GM19240 (cell line): ENCODE data around the gene SOX12.

Experiments
- DNase-seq: peaks from one replicate; pipeline ENCODE4 v3.0.0; 2011; ENCODE audit warnings: low spot score; ENCODE audit not compliant: insufficient read length

SOX12 gene

DNA sequence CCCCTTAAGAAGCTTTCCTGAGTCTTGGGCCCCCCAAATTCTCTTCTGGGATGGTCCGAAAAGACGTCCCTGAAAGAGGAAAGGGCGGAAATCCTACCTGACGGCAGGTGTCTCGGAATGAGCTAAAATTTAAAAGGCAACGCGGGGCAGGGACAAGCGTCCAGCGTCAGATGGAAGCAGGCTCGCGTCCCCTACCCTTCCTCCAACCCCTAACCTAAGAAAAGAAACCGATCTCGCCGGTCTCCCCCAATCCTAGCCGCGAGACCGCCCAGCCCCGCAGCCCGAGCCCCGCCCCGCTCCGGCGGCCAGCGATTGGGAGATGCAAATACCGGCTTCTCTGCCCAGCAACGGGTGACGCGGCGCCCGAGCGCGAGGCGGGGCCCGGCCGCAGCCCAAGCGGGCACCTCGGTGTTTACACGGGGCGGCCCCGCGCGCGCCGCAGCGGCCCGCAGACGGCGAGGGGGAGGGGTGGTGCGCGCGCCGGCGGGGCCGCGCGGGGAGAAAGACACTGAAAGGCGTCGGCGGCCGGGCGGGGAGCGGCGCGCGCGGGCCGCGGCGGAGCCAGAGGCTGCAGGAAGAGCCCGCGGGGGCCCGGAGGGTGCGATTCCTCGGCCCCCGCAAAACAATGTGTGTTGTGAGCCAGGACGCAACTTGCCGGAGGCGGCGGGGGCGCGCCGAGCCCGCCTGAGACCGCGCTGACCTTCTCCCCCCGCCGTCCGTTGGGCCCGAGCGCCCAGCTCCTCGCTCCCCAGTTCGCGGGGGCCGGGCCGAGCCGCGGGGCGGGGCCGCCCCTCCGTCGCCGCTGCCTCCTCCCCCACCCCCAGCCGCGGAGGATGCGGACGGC is at the start of gene SOX12:
TSS of gene SOX12 (plus strand) at position 508 of the 844 bp plus-strand sequence. CDS start 373 bp downstream, outside the sequence.
- peak; percentile 82 for DNase-seq

DNA sequence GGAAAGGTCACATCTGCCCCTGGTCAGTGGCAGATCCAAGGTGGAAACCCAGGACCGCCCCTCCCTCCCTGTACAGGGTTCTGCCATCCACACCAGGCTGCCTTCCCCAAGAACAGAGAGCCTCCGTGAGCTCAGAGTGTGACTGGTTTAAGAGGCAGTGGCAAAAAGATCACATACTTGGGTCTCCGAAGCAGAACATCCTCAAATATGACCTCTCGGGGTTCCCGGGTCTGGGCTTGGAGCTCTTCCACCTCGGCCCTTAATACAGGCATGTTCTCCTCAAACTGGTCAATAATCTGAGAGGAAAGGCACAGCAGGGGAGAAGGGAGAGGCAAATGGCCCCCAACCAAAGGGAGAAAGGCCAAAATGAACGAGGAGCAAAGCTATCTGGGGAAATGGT is 49.6 kb upstream of the SOX12 start:
- no peak for DNase-seq

DNA sequence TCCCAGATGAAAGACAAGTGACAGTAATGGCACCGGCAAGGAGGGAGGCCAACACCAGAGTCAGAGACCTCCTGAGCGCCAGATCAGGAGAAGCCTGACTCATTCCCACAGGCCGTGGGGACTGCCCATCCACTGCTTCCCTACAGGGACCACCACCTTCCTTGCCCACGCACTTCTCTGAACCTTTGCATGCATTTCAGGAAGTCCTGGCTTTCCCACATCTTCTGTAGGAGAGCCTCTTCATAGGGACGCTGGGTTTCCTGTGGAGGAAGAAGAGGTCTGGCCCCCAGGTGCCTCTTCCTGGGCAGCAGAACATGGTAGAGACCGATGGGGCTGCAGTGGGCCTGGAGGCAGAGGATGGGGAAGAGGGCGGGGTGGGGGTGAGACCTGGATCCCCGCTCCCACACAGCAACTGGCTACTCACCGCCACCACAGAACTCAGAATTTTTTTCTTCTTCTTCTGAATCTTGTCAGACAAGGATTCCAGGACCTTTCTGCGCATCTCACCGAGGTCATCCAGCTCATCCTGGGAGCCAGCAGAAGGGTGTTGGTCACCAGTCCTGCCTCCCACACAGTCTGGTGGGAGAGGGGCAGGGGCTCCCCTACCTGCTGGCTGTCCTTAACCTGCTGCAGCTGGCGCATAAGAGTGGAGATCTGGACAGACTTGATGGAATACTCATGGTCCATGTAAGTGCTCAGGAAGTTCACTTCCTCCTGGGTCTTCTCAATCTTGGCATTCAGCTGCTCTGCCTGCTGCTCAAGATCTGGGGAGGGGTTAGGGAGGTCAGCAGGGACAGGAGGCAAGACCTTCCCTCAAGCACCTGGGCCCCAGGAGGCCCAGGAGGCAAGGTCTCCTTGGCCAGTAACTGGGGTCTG is 48.5 kb upstream of the SOX12 start:
- DNase-seq: no peak

DNA sequence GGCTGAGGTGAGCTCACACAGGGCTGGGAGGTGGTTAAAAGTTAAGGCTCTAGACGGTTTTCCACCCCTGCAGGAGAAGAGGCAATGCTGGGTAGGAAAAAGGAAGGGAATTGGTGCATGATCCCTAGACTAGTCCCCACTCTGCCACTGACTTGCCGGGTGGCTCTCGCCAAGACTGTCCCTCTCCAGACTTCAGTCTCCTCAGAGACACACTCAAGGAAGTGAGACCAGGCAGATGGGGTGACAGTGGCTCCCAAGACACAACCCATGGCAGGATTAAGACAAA is 47.9 kb upstream of the SOX12 start:
- no peak for DNase-seq

DNA sequence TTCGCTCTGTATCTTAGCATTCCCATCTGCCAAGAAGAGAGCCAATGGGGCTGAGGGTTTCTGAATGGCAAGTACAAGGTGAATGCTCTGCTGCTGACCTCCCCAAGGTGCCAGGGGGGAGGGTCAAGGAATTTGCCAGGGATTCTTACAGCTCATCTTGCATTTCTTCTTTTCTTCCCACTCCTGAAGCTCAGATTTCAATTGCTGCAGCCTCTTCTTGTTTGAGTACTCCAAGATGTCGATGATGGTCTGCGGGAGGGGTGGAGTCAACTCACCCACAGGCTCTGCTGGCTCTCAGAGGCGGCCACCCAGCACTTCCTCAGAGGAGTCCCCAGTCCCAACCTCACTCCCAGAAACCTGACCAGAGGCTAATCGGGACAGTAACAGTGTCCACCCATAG is 47.2 kb upstream of the SOX12 start:
- no peak for DNase-seq

DNA sequence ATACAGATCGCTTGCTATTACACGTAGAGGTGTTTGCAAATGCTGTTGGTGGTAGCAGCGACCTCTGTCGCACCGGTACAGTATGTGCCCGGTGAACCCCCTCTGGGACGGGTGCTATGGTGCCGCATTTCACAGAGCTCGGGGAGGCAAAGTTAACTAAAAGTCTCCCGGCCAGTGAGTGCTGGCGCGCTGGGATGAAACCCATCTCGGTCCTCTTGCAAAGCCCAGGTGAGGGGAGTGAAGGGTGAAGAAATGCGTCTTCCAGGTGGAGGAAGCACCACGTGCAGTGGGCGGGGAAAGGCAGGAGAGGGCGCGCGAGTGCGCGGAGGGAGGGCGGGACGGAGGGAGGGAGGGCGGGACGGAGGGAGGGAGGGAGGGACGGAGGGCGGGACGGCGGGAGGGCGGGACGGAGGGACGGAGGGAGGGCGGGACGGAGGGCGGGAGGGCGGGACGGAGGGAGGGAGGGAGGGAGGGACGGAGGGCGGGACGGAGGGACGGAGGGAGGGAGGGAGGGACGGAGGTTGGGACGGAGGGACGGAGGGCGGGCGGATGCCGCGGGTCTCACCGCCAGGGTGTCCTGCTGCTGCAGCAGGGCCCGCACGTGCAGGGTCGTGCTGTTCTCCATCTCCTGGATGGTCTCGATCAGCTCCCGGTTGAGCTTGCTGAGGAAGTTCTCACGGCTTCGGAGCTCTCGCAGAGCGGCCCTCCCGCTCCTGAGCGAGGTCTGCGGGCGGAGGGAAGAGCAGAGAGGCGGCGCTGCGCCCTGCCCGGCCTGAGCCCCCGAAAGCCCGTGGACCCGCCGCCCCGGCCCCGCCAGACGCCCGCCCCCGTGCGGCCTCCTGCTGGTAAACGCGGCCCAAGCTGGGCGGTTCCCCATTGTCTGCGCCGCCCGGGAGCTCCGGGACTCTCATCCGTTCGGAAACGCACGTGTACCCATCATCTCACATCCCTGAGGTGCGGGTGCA is 46.5 kb upstream of the SOX12 start:
- DNase-seq: no peak

DNA sequence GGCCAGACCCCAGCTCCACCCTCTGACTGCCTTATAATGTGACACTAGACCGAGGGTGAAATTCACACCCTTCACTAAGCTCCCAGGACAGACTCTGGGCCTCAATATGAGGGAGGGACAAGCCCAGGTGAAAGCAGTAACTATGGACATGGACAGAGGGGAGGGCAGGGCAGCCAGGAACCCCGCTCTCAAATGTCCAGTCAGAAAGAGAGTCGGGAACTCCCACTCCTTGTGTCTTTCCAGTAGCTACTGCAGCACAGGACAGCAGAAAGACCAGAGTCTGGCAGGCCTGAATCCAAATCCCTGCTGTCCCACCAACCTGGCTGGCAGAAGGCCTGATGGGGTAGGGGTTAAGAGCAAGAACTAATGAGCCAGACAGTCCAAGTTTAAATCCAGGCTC is 41.2 kb upstream of the SOX12 start:
- no peak for DNase-seq

DNA sequence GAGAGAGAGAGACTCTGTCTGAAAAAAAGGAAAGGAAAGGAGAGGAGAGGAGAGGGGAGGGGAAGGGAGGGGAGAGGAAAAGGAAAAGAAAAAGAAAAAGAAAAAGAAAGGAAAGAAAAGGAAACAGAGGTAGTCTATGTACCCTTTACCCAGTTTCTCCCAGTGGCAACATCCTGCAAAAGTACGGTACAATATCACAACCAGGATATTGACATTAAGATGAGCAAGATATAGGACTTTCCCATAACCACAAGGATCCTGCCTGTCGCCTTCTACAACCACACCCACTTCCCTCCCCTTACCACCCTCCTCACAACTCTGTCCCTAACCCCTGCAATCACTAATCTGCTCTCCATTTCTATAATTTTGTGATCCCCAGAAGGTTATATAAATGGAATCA is 38.8 kb upstream of the SOX12 start:
- no peak for DNase-seq

DNA sequence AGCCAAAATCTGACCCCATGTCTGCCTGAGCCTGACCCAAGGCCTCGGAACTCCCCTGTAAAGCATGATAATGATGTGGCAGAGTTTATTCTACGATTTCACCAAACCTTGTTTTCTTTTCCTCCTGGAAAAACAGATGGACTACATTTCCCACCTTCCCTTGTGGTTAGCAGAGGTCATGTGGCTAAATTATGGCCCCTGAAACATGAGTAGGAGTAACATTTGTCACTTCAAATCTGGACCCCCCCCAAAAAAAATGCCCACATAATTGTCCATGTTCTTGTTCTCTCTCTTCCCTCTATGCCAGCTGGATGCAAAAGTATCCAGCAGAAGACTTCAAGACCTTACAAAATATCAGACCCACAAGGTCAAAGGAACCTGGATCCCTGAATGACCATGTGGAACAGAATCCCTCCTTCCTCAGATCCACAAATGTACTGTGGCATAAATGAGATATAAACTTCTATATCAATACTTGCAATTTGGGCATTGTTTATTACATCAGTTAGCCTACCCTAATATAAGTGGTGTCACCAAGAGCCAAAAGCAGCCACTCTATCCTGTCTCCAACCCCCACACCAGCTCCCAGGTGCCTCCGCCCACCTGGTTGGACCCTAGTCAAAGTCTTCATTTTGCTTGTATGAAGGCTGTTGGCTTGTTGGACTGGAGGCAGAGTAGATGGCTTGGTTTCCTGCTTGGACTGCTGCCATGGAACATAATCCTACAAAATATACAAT is 36.2 kb upstream of the SOX12 start:
- DNase-seq: no peak

DNA sequence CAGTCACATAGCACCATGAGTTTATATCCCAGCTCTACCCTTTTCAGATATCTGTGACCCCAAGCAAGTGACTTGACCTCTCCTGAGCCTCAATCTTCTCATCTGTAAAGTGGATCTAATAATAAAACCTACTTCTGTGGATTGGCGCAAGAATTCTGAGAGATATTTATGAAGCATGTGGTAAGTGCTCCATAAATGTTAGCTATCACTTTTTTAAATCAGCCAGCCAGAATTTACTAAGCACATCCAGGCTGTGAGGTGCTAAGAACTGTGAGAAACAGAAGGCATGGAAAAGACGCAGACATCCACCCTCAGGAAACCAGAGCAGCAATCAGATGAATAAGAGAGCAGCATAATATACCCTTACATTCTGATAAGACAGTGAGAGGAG is 35.7 kb upstream of the SOX12 start:
- no peak for DNase-seq

DNA sequence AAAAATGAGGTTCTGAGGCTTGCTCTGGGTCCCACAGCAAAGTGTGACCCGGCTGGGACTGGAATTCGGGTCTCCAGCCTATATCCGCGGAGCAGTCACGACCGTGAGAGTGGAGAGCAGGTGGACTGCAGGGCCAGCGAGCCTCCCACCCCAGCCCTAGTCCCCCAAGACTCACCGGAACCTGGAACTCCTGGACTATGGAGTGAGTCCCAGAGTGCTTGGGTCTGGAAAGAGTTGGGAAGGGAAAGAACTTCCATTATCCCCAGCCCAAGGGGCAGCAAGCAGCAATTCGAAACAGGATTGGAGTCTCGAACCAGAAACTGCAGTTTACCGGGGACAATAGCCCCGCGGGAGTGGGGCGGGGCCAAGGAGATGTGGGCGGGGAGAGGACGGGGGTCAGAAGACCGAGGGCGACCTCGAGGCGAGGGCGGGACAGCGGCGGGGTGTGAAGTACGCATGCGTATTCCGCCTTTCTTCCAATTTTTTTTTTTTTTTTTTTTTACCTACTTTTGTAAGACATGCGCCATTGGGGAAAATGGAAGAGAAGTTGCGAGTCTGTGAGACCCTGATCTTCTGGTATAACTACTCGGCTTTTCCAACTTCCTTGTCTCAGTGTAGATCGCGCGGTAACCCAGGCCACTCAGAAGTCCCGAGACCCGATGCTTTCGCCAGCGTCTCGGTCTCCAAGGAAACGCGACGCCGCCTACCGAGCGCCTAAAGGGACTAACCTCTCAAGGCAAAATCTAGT is 35.1 kb upstream of the SOX12 start, which contains the start of gene C20orf96:
TSS of gene C20orf96 (minus strand) at position 667 of the 748 bp plus-strand sequence. CDS start at position 527, 140 bp downstream.
- DNase-seq: peak; percentile 96

DNA sequence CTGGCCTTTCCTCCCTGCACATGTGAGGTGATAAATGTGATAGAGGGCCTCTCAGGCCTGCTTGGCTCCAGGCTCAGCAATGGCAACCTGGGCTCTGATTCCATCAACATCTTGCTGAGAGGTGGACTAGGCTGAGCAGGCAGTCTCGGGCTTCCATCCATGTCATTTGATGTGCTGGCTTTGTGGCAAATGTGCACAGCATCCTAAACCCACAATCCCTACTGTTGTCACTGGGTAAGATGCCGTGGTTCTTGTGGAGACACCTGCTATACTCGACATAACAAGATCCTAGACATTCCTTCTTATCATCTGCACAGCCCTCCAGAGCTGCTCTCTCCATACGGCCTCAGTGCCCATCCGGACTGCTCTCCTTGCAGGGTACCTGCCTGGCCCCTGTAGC is 30.8 kb upstream of the SOX12 start:
- no peak for DNase-seq

DNA sequence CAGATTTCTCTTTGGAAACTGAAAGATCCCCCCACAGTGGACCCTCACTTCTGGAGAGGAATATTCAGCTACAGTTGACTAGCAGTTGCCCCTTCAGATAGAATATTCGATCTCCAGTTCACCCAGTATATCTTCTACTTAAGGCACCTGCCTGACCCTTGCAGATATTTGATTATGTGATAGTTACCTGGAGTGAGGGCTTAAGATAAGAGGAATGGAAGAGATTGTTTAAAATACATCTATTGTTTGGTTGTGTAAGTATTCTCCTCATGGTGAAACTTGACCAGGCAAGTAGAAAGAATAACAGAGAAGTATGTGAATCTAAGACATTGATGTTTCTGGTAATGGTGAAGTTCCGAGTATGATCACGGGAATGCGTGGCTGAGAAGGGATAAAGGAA is 29.5 kb upstream of the SOX12 start:
- no peak for DNase-seq

DNA sequence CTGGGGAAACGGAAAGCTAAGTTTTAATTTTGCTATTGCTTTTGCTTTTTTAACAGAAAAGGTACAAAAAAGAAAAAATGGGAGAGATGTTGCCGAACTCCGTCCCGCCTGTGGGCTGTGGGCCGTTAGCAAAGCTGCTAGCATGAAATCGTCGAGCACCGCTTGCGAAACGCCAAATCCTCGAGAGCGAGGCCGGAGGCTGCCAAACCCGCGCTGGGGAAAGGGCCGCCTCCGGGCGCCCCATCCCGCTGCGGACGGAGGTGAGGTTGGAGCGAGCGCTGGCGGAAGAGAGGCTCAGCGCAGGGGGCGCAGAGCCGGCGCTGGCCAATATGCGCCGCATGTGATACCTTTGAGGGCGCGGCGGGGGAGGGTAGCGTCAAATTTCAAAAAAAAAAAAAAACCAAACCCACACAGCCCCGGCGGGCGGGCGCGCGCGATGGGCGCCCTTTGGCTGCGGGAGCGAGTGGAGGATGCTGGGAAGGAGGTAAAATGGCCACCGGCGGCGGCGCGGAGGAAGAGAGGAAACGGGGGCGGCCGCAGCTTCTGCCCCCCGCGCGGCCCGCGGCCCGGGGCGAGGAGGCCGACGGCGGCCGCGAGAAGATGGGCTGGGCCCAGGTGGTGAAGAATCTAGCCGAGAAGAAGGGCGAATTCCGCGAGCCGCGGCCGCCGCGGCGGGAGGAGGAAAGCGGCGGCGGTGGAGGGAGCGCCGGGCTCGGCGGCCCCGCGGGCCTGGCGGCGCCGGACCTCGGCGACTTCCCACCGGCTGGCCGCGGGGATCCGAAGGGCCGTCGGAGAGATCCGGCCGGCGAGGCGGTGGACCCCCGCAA is 28.0 kb upstream of the SOX12 start, which contains the start of gene ZCCHC3:
TSS of gene ZCCHC3 (plus strand) at position 473 of the 827 bp plus-strand sequence. CDS start at position 490, 17 bp downstream.
- DNase-seq: peak; percentile 70

DNA sequence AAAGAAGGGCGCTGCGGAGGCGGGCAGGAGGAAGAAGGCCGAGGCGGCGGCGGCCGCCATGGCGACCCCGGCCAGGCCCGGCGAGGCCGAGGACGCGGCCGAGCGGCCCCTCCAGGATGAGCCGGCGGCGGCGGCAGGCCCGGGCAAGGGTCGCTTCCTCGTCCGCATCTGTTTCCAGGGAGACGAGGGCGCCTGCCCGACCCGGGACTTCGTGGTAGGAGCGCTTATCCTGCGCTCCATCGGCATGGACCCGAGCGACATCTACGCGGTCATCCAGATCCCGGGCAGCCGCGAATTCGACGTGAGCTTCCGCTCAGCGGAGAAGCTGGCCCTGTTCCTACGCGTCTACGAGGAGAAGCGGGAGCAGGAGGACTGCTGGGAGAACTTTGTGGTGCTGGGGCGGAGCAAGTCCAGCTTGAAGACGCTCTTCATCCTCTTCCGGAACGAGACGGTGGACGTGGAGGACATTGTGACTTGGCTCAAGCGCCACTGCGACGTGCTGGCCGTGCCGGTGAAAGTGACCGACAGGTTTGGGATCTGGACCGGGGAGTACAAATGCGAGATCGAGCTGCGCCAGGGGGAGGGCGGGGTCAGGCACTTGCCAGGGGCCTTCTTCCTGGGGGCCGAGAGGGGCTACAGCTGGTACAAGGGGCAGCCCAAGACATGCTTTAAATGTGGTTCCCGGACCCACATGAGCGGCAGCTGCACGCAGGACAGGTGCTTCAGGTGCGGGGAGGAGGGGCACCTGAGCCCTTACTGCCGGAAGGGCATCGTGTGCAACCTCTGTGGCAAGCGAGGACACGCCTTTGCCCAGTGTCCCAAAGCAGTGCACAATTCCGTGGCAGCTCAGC is 27.2 kb upstream of the SOX12 start:
- no peak for DNase-seq

DNA sequence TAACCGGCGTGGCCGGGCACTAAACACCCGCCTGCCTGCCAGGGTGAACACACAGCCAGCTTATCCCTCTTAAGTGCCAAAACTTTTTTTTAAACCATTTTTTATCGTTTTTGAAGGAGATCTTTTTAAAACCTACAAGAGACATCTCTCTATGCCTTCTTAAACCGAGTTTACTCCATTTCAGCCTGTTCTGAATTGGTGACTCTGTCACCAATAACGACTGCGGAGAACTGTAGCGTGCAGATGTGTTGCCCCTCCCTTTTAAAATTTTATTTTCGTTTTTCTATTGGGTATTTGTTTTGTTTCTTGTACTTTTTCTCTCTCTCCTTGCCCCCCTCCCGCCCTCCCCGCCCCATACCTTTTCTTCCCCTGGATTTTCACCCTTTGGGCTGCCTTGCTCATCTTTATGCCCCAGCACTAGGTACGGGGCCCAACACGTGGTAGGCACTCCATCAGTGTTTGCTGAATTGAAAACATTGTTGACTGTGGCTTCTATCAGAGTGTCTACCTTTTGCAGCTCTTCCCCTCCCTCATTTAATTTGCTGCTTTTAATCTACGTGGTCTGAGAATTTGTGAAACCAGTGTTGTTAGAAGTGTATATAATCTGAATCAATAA is 26.5 kb upstream of the SOX12 start:
- DNase-seq: no peak

DNA sequence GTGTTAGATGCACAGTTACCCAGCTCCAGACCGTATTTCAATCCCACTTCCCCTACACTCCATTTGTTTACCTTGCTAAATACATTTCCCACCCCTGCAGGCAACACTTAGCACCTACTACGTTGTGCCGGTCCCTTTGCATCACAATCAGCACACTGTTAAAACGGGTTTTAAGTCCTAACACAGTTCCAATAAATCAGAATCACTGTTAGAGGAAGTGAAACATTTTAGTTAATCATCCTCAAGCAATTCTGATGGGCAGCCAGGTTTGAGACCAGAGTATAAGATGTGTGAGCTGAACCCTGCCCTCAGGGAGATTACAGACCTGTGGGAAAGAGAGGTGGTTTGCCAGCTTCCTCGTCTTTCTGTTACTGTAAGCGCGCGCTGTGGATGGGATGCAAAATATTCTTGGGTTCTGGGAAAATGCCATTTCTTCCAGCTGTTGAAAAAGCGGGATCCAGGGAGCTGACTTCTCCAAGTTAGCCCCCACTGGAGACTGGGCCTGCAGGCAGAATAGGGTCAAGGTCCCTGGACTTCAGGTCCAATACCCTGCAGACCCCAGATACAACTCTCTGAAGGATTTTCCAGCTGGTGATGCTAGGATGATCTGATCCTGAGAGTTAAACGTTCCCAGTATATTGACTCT is 24.9 kb upstream of the SOX12 start:
- no peak for DNase-seq
